ENCODE results near the gene CELF2.

- no peak for TF ChIP-seq CTCF (IDR thresholded peaks at IDR 0.05)
- no peak for TF ChIP-seq EZH2phosphoT487 (IDR thresholded peaks at IDR 0.05)
Measured at GRCh38 chr10:11004144-11005077, 13.3 kb upstream of the CELF2 start.
